AG09309 (cell line): Measurements from ENCODE around the gene ELAC1.
"Not testable (repeated sequence)": the region's sequence is repeated elsewhere in the genome, so short reads cannot be mapped to it uniquely, and the experiment has no call there.

Source experiments
- DNase-seq: peaks from one replicate; pipeline ENCODE4 v3.0.0-alpha.2; 2010; ENCODE audit warnings: low read depth
- H3K4me3 ChIP-seq: 2 replicates; pipeline ENCODE4 v1.5.1; 2011; ENCODE audit warnings: mild to moderate bottlenecking, low read depth, low read length, moderate library complexity; ENCODE audit not compliant: control insufficient read depth
- CTCF ChIP-seq: IDR thresholded peaks from 2 replicates; pipeline ENCODE4 v1.5.1; 2011; ENCODE audit warnings: mild to moderate bottlenecking, low read depth, low read length, inconsistent platforms; ENCODE audit not compliant: insufficient read depth, control insufficient read depth; ENCODE audit errors: missing control alignments

The ELAC1 gene

GRCh38 chr18:50982802-50983179 lies 15.0 kb downstream of the ELAC1 start:
- TF ChIP-seq CTCF: peak; percentile 25
- no peak for DNase-seq
- no peak overlapping the region for H3K4me3 ChIP-seq

GRCh38 chr18:50986360-50987087 lies 18.7 kb downstream of the ELAC1 start:
- peak; percentile 59 for DNase-seq
- TF ChIP-seq CTCF: no peak
- no peak overlapping the region for H3K4me3 ChIP-seq

GRCh38 chr18:50987261-50987660 lies 19.4 kb downstream of the ELAC1 start:
- TF ChIP-seq CTCF: no peak
- no peak for DNase-seq
- no peak overlapping the region for H3K4me3 ChIP-seq

GRCh38 chr18:50989711-50990110 lies 21.9 kb downstream of the ELAC1 start:
- no peak for TF ChIP-seq CTCF

GRCh38 chr18:50992351-50992762 lies 24.5 kb downstream of the ELAC1 start:
- TF ChIP-seq CTCF: no peak
- no peak for DNase-seq
- H3K4me3 ChIP-seq: no peak overlapping the region

More at GRCh38 chr18:50989711-50990110, 21.9 kb downstream of the ELAC1 start:
- H3K4me3 ChIP-seq: no peak overlapping the region
- DNase-seq: no peak

GRCh38 chr18:50994031-50994430 lies 26.2 kb downstream of the ELAC1 start:
- H3K4me3 ChIP-seq: no peak overlapping the region
- no peak for DNase-seq
- TF ChIP-seq CTCF: no peak

GRCh38 chr18:51003174-51003573 lies 35.3 kb downstream of the ELAC1 start:
- H3K4me3 ChIP-seq, DNase-seq: not testable (repeated sequence)
